K562 (cell line): ENCODE results near the gene AP5Z1. TPM values are rescaled to one million over a fixed set of nuclear protein-coding genes. Genes with fewer than 3 reads are reported as not detected.
A peak's percentile ranks its signal among the peaks of the same experiment; 100 is the strongest.

Experiments used
- CXXC5 ChIP-seq: fragments of 250-450 bp; sonication (Bioruptor Pico); IDR thresholded peaks from 2 replicates; pipeline ENCODE4 v1.8.0; 2022; ENCODE audit warnings: inconsistent platforms, mild to moderate bottlenecking, moderate library complexity
- DMBX1 ChIP-seq: fragments of 250-450 bp; sonication (Bioruptor Pico); IDR thresholded peaks from 2 replicates; pipeline ENCODE4 v1.8.0; 2022; ENCODE audit warnings: inconsistent platforms, mild to moderate bottlenecking, moderate library complexity, borderline replicate concordance
- EGR1 ChIP-seq: fragments of 450-650 bp; conservative IDR thresholded peaks from 2 replicates; pipeline ENCODE4 v1.6.1; 2017; ENCODE audit warnings: mild to moderate bottlenecking
- FOXJ3 ChIP-seq: sonication (generic); formaldehyde crosslinking; IDR thresholded peaks from 2 replicates; pipeline ENCODE4 v1.4.0; 2020; ENCODE audit warnings: mild to moderate bottlenecking, missing genetic modification reagents
- HLTF ChIP-seq: fragments of 450-650 bp; IDR thresholded peaks from 2 replicates; pipeline ENCODE4 v1.6.1; 2016
- IFI16 ChIP-seq: fragments of 250-450 bp; sonication (Bioruptor Pico); IDR thresholded peaks from 2 replicates; pipeline ENCODE4 v2.1.2; 2022; ENCODE audit warnings: mild to moderate bottlenecking, inconsistent platforms
- KLF6 ChIP-seq: fragments of 250-450 bp; sonication (Bioruptor Pico); IDR thresholded peaks from 2 replicates; pipeline ENCODE4 v1.4.0; 2020; ENCODE audit warnings: mild to moderate bottlenecking, moderate library complexity, borderline replicate concordance
- L3MBTL2 ChIP-seq: fragments of 450-650 bp; IDR thresholded peaks from 2 replicates; pipeline ENCODE4 v1.6.1; 2016; ENCODE audit warnings: mild to moderate bottlenecking, moderate library complexity
- LEF1 ChIP-seq: fragments of 450-650 bp; IDR thresholded peaks from 2 replicates; pipeline ENCODE4 v1.6.1; 2016; ENCODE audit warnings: mild to moderate bottlenecking
- SOX6 ChIP-seq: fragments of 450-650 bp; IDR thresholded peaks from 2 replicates; pipeline ENCODE4 v1.6.1; 2014; ENCODE audit warnings: mild to moderate bottlenecking
- SP1 ChIP-seq: sonication (generic); formaldehyde crosslinking; IDR thresholded peaks from 2 replicates; pipeline ENCODE4 v1.8.1; 2022; ENCODE audit warnings: mild to moderate bottlenecking, missing genetic modification reagents
- SREBF1 ChIP-seq: fragments of 150-350 bp; IDR thresholded peaks from 2 replicates; pipeline ENCODE4 v1.6.1; 2014; ENCODE audit warnings: antibody characterized with exemption, low read depth, low read length, borderline replicate concordance
- ZNF586 ChIP-seq: fragments of 450-650 bp; formaldehyde crosslinking; conservative IDR thresholded peaks from 2 replicates; pipeline ENCODE4 v1.4.0; 2020; ENCODE audit warnings: mild to moderate bottlenecking, moderate library complexity
- polyA plus RNA-seq, 8 experiments: library from polyadenylated mRNA; depleted of rRNA in 4 of 8; stranded (reverse) in 5 of 8; unstranded in 3 of 8; fragments of >200 nt; fragmentation: Nextera tagmentation in 2 of 8; fragmentation: Illumina TruSeq in 1 of 8; extraction: Ambion mirVana in 2 of 8; extraction: Trizol in 1 of 8; gene quantifications; 2 replicates each; pipeline versions ENCODE4 v1.2.1 to v1.2.3, GENCODE V29; 2011 to 2014; ENCODE audit warnings: inconsistent platforms in 1 of 8, missing spikeins in 1 of 8
- total RNA-seq, 7 experiments: library from RNA; depleted of rRNA in 6 of 7; stranded (reverse); fragments of >200 nt in 6 of 7; fragmentation: Illumina TruSeq in 2 of 7; extraction: Trizol in 2 of 7; gene quantifications; 2 replicates each; pipeline versions ENCODE4 v1.2.1 to v1.2.3, GENCODE V29; 2011 to 2021; ENCODE audit warnings: low replicate concordance in 1 of 7
- TF ChIP-seq, protein P1 (sequence below), 2 experiments: fragments of 450-650 bp; formaldehyde crosslinking in 1 of 2; IDR thresholded peaks; 2 replicates each; pipeline versions ENCODE4 v1.4.0 to v1.6.1; 2014 to 2020; ENCODE audit warnings: mild to moderate bottlenecking in 2 of 2, borderline replicate concordance in 1 of 2, low read depth in 1 of 2
- TF ChIP-seq, protein P2 (sequence below): sonication (generic); formaldehyde crosslinking; IDR thresholded peaks from 2 replicates; pipeline ENCODE4 v1.8.1; 2022; ENCODE audit warnings: missing genetic modification reagents
- TF ChIP-seq, protein P3 (sequence below): sonication (generic); formaldehyde crosslinking; IDR thresholded peaks from 2 replicates; pipeline ENCODE4 v1.8.1; 2023; ENCODE audit warnings: missing genetic modification reagents, mild to moderate bottlenecking, borderline replicate concordance

AP5Z1 gene
- total and polyA plus RNA-seq, 9 of the 15 experiments (the other 6 are each of a cell fraction or from before 2014, with no cell fraction given) = 0.06 to 31.1 (median 6.4) TPM

DNA sequence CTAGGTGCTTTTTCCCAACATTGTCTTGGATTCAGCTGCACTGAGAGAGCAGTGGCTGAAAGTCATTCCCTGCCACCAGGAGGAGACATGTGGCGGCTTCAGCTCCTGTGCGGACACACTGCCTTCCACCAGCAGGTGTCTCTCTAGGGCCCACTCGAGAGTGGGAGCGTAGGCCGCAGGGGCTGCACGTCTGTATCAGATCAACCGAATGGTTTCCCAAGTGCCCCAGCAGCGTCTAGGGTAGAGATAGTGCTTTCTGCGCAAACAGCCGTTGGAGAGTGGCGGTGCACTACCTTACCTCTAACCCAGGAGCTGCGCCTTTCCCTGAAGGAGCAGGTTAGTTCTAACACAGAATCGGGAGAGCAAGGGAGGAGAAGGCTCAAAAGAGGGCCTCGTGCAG is 54.8 kb downstream of the AP5Z1 start (continued):
- TF ChIP-seq, protein P1, sequence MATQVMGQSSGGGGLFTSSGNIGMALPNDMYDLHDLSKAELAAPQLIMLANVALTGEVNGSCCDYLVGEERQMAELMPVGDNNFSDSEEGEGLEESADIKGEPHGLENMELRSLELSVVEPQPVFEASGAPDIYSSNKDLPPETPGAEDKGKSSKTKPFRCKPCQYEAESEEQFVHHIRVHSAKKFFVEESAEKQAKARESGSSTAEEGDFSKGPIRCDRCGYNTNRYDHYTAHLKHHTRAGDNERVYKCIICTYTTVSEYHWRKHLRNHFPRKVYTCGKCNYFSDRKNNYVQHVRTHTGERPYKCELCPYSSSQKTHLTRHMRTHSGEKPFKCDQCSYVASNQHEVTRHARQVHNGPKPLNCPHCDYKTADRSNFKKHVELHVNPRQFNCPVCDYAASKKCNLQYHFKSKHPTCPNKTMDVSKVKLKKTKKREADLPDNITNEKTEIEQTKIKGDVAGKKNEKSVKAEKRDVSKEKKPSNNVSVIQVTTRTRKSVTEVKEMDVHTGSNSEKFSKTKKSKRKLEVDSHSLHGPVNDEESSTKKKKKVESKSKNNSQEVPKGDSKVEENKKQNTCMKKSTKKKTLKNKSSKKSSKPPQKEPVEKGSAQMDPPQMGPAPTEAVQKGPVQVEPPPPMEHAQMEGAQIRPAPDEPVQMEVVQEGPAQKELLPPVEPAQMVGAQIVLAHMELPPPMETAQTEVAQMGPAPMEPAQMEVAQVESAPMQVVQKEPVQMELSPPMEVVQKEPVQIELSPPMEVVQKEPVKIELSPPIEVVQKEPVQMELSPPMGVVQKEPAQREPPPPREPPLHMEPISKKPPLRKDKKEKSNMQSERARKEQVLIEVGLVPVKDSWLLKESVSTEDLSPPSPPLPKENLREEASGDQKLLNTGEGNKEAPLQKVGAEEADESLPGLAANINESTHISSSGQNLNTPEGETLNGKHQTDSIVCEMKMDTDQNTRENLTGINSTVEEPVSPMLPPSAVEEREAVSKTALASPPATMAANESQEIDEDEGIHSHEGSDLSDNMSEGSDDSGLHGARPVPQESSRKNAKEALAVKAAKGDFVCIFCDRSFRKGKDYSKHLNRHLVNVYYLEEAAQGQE (IDR thresholded peaks at IDR 0.05; ENCODE audit: borderline replicate concordance) = peak; percentile 88
- TF ChIP-seq, protein P1 (CRISPR knock-in tag; IDR thresholded peaks at IDR 0.05; ENCODE audit: low read depth) = no peak
- TF ChIP-seq SP1 (CRISPR knock-in tag) = peak; percentile 72
- TF ChIP-seq LEF1 = no peak
- 0 out of 2 replicates have a peak, but pooled peaks have one; percentile 13 for TF ChIP-seq SOX6
- no peak for TF ChIP-seq KLF6 (CRISPR knock-in tag)
- TF ChIP-seq HLTF = no peak
- peak; percentile 71; the same call in 1 of the 2 replicates for TF ChIP-seq L3MBTL2
- no peak for TF ChIP-seq FOXJ3 (CRISPR knock-in tag)
- TF ChIP-seq, protein P2, sequence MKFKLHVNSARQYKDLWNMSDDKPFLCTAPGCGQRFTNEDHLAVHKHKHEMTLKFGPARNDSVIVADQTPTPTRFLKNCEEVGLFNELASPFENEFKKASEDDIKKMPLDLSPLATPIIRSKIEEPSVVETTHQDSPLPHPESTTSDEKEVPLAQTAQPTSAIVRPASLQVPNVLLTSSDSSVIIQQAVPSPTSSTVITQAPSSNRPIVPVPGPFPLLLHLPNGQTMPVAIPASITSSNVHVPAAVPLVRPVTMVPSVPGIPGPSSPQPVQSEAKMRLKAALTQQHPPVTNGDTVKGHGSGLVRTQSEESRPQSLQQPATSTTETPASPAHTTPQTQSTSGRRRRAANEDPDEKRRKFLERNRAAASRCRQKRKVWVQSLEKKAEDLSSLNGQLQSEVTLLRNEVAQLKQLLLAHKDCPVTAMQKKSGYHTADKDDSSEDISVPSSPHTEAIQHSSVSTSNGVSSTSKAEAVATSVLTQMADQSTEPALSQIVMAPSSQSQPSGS (CRISPR knock-in tag) = no peak
- no peak for TF ChIP-seq SREBF1
- TF ChIP-seq ZNF586 (CRISPR knock-in tag) = no peak
- peak; percentile 68 for TF ChIP-seq CXXC5 (CRISPR knock-in tag)
- no peak for TF ChIP-seq IFI16 (CRISPR knock-in tag)
- TF ChIP-seq EGR1 = peak; percentile 59
- TF ChIP-seq, protein P3, sequence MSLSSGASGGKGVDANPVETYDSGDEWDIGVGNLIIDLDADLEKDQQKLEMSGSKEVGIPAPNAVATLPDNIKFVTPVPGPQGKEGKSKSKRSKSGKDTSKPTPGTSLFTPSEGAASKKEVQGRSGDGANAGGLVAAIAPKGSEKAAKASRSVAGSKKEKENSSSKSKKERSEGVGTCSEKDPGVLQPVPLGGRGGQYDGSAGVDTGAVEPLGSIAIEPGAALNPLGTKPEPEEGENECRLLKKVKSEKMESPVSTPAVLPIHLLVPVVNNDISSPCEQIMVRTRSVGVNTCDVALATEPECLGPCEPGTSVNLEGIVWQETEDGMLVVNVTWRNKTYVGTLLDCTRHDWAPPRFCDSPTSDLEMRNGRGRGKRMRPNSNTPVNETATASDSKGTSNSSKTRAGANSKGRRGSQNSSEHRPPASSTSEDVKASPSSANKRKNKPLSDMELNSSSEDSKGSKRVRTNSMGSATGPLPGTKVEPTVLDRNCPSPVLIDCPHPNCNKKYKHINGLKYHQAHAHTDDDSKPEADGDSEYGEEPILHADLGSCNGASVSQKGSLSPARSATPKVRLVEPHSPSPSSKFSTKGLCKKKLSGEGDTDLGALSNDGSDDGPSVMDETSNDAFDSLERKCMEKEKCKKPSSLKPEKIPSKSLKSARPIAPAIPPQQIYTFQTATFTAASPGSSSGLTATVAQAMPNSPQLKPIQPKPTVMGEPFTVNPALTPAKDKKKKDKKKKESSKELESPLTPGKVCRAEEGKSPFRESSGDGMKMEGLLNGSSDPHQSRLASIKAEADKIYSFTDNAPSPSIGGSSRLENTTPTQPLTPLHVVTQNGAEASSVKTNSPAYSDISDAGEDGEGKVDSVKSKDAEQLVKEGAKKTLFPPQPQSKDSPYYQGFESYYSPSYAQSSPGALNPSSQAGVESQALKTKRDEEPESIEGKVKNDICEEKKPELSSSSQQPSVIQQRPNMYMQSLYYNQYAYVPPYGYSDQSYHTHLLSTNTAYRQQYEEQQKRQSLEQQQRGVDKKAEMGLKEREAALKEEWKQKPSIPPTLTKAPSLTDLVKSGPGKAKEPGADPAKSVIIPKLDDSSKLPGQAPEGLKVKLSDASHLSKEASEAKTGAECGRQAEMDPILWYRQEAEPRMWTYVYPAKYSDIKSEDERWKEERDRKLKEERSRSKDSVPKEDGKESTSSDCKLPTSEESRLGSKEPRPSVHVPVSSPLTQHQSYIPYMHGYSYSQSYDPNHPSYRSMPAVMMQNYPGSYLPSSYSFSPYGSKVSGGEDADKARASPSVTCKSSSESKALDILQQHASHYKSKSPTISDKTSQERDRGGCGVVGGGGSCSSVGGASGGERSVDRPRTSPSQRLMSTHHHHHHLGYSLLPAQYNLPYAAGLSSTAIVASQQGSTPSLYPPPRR (CRISPR knock-in tag) = no peak
- no peak for TF ChIP-seq DMBX1 (CRISPR knock-in tag)
